ENCODE data around the gene ANKRD33B.
A peak's percentile ranks its signal among the peaks of the same experiment; 100 is the strongest.
"Not testable (repeated sequence)": the region's sequence is repeated elsewhere in the genome, so short reads cannot be mapped to it uniquely, and the experiment has no call there.

ANKRD33B gene

DNA sequence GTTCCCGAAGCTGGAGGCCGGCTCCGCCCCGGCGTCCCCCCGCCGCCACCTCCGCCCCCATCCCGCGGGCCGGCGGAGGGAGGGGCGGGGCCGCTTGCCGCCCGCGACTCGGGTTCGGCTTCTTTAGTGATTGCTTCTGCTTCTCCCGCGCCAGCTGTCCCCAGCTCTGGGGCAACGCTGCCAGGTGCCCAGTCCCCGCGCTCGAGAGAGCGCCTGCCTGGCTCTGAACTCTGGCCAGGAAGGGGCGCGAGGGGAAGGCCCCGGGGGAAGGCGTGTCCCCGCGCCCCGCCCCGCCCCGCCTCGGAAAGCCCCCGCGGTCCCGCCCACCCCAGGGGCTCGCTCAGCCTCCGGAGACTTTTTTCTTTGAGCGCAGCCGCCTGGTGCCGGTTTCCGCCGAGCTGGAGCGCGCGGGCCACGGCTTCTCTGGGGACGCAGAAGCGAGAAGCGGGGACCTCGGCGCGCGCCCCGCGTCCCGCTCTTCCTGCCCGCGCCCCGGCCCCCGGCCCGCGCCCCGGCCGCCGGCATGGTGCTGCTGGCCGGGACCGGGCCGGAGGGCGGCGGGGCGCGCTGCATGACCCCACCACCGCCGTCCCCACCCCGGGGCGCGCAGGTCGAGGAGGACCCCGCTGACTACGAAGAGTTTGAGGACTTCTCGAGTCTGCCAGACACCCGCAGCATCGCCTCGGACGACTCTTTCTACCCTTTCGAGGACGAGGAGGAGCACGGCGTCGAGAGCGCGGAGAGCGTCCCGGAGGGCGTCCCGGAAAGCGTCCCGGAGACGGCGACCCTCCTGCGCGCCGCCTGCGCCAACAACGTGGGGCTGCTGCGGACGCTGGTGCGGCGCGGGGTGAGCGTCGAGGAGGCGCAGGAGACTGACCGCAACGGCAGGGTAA lies at the start of gene ANKRD33B:
Gene ANKRD33B, plus strand, starts transcription at position 126 of the 893 bp plus-strand sequence. Its CDS starts 398 bp downstream, at position 524.
- DNase-seq (ENCODE audit: low read depth, low spot score), result no peak

DNA sequence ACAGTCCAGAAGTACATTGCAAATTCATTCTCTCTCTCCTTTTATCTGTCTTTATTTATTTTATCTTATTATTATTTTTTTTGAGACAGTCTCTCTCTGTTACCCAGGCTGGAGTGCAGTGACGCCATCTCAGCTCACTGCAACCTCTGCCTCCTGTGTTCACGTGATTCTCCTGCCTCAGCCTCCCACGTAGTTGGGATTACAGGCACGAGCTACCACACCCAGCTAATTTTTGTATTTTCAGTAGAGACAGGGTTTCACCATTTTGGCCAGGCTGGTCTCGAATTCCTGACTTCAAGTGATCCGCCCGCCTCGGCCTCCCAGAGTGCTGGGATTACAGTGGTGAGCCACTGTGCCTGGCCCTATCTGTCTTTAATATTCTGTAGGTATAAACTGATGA lies 49.3 kb upstream of the ANKRD33B start:
- DNase-seq (ENCODE audit: low read depth, low spot score), result not testable (repeated sequence)

DNA sequence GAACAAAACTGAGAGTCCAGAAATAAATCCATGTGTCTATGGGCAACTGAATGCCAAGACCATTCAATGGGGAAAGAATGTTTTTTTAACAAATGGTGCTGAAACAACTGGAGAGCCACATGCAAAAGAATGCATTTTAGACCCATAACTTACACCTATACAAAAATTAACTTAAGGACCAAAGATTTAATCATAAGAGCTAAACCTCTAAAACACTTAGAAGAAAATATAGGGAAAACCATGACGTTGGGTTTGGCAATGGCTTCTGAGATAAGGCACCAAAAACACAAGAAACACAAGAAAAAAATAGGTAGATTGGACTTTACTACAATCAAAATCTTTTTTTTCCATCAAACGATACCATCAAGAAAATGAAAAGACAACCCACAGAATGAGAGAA lies 48.4 kb upstream of the ANKRD33B start:
- DNase-seq (ENCODE audit: low read depth, low spot score), result no peak

DNA sequence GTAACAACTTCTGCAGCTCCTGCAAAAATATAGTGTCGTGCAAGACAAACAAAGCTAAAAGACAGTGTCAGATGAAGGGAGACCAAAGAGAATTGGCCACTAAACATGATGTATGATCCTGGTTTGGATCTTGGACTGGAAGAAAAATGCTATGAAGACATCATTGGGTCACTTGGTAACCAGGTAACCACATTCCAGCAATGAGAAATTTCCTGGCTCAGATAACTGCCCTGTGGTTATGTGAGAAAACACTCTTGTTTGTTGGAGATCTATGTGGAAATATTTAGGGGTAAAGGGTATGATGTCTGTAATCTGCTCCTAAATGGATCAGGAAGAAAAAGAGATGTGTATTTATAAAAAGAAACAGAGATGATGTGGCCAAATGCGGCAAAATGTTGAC lies 45.5 kb upstream of the ANKRD33B start:
- DNase-seq (ENCODE audit: low read depth, low spot score), result no peak

DNA sequence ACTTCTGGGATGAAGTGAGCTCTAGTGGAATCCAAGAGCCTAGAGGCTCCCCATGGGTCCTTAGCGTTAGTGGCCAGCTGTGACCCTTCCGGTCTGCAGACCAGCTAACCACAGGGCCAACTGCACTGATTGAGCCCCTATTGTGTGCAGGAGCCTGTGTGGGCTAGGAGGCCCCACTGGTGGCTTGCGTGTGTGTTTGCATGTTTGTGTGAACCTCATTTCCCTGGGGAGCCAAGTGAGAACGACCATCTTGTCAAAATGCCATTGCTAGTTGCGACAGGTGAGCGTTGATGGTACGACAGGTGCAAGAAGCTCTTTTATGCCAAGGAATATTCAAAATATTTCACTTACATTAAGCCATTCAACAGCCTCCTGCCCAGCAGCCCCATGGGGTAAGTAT lies 44.1 kb upstream of the ANKRD33B start:
- no peak for DNase-seq (ENCODE audit: low read depth, low spot score)

DNA sequence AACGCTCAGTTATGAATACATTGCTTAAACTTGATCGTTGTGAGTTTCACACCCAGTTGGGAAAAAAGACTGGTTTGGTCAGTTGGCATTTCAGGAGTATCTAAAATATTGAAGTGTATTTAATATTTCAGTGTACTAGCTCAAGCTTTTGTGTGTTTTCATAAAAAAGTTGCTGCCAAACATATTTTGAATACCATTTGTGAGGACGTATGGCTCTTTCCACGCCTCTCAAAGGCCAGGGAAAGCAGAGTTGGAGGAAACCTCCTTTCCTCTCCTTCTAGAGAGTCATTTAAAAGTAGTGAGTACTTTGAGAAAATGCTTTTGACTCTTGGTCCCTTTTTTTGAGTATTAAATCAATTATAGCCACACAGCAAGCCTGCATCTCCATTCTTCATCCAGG lies 43.2 kb upstream of the ANKRD33B start:
- DNase-seq (ENCODE audit: low read depth, low spot score), result no peak

GRCh38 chr5:10521466-10522223 lies 42.2 kb upstream of the ANKRD33B start:
- no peak for DNase-seq (ENCODE audit: low read depth, low spot score)

DNA sequence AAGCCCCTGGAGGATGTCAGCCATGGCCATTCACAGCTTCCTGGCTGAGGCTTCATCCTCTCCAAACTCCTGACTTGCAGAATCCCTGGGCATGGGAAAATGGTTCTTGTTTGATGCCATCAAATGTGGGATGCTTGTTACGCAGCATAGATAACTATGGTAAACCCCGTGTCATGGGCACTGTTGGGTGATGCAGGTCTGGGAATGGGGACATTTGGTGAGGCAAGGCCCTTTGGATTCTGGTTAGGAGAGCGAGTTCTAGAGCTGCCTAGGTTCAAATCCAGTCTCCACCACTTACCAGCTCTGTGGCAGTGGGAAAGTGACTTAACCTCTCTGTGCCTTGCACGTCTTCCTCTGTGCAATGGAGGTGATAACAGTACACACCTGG lies 41.7 kb upstream of the ANKRD33B start:
- no peak for DNase-seq (ENCODE audit: low read depth, low spot score)

DNA sequence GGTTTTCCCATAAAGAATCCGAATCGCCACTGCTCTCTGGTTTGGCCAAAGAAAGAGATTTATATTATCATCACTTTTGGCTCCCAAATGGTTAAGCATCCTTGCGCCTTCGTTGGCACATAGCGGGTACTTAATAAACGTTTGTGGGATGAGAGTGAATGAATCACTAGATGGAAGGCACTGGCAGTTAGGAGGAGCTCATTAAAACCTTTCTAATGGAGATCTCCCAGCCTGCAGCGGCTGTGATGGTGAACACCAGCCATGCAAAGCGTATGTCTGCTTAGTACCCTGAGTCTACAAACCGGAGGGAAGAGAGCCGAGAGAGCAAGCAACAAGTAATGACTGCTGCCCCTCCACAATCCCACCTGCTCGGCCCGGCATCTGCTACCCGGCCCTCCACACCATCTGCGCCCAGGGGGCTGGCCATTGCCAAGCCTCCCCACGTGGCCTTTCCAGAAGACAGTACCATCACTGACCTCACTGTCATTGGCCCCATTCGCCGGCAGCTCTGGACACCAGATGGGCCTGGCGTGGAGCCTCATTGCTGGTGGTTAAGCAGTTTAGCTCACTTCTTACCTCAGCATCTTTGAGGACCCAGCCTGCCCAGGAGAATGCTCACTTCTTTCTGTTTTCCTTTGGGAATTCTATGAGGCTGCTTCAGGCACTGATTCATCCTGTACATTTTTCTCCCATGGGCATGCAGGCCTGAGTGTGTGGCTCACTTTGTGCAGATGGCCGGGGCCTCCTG lies 39.3 kb upstream of the ANKRD33B start:
- peak; percentile 80 for DNase-seq (ENCODE audit: low read depth, low spot score)

DNA sequence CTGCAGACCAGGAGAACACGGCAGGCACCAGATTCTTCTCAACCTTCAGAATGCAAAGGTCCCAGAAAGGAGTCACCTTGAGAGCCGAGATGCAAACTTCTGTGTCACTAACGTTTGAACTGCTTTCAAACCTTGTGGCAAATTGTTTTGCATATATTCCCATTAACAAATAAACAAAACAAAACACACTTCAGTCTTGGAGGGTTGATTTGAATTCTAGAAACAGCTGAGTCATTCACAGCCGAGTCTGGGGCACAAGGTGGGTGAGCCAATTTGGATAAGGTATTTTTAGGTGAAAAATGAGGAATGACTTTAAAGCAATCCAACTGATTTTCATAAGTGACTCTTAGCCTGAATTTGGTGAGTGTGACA lies 38.8 kb upstream of the ANKRD33B start:
- no peak for DNase-seq (ENCODE audit: low read depth, low spot score)

GRCh38 chr5:10527281-10527950 lies 36.5 kb upstream of the ANKRD33B start:
- no peak for DNase-seq (ENCODE audit: low read depth, low spot score)

GRCh38 chr5:10528056-10528816 lies 35.6 kb upstream of the ANKRD33B start:
- DNase-seq (ENCODE audit: low read depth, low spot score), result no peak

- DNase-seq (ENCODE audit: low read depth, low spot score), result no peak
Observed at GRCh38 chr5:10528827-10529226, 35.0 kb upstream of the ANKRD33B start.

DNA sequence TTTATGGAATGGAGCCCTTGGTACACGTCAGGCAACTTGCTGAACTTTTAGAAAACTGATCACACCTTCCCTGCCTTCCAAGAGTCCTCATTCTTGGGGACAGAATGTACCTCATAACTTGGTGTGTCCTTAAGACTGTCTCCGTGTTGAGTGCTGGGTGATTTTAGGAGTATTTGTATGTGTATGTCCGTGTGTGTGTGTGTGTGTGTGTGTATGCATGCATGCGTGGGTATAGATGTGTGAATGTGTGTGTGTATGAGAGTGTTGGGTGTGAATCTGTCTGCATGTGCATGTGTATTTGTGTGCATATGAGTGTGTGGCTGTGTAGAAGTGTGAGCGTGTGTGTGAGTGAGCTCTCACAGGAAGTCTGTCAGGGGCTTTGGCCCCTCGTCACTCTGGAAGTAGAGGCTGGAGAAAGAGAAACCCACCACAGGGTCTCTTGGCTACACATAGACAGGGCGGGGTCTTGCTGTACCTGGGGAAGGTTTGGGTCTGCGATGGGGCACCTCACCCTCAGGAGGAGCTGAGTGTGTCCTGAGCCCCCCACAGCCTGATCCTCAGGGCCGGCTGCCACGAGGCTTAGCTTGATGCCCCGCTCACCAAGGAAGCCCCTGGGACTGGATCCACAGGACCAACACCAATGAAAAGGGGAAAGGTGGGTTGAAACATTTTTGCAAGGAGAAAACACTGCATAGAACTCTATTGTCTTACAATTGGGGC lies 33.1 kb upstream of the ANKRD33B start:
- DNase-seq (ENCODE audit: low read depth, low spot score), result no peak

- DNase-seq (ENCODE audit: low read depth, low spot score), result no peak
Observed at GRCh38 chr5:10532421-10532820, 31.4 kb upstream of the ANKRD33B start.

- DNase-seq (ENCODE audit: low read depth, low spot score), result no peak
Observed at GRCh38 chr5:10533226-10533625, 30.6 kb upstream of the ANKRD33B start.

DNA sequence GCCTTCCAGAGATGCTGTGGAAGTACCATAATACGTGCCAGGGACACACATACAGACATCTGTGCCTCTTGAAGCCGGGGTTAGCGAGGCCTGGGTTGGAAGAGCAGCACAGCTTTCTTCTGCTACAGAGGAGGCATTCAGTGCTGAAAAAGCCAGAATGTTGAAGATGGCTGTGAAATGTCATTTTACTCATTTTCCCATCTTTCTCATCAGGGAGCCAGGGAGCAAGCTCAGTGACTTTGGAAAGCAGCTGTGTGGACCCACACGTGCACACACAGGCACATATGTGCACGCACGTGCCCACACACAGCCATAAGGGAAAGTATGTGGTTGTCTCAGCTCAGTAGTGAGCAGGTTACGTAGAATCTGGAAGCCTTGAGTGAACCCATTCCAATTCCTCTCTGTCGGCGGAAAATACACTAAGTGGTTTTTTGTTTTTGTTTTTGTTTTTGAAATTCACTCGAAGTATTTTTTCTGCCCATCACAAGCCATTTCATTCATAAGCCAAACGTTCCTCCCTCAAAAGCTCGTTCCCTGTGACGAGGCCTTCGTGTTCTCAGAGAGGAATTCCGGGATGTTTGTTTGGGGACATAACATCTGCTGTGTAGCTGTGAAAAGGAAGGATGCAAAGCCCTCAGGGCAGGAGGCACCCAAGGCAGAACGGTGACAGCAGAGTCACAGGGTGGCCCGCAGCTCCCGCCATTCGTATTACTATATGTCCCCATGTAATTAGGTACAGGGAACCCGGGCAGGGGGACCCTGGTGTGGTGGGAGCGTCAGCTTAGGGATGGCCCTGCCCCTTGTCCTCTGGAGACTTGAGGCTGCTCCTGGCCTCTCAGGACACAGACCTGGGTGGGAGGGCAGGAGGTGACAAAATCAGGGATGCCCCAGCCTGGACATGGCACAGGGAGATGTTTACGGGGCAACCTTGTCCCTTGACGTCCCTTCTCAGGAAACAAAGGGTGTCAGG lies 29.0 kb upstream of the ANKRD33B start:
- DNase-seq (ENCODE audit: low read depth, low spot score), result no peak

GRCh38 chr5:10536511-10536910 lies 27.4 kb upstream of the ANKRD33B start:
- DNase-seq (ENCODE audit: low read depth, low spot score), result no peak
